Stimulated activated memory B cell treated with anti-CD40 and anti-IgM and Interleukin-4, amounts not matched to agents 10 μg/mL and 1 μg/mL and 100 μg/mL, for 72 hours (primary cell): ENCODE results near the gene COTL1.
A peak's percentile ranks its signal among the peaks of the same experiment; 100 is the strongest.
"Not testable (repeated sequence)": the region's sequence is repeated elsewhere in the genome, so short reads cannot be mapped to it uniquely, and the experiment has no call there.

ENCODE experiments used
- ATAC-seq: fragments of 150-1000 bp; cut with Tn5 transposase; 2 replicates; pipeline ENCODE4 v1.10.0; 2021
- H3K27ac Mint-ChIP-seq: one replicate; pipeline ENCODE4 v1.8.0; 2022; ENCODE audit warnings: mild to moderate bottlenecking, mixed read lengths
- H3K27me3 Mint-ChIP-seq: one replicate; pipeline ENCODE4 v1.8.0; 2022; ENCODE audit warnings: mixed read lengths
- H3K36me3 Mint-ChIP-seq: one replicate; pipeline ENCODE4 v1.8.0; 2022; ENCODE audit warnings: mixed read lengths
- H3K4me1 Mint-ChIP-seq: one replicate; pipeline ENCODE4 v1.8.0; 2022; ENCODE audit warnings: mixed read lengths
- H3K4me3 Mint-ChIP-seq: one replicate; pipeline ENCODE4 v1.8.0; 2022; ENCODE audit warnings: mild to moderate bottlenecking, moderate library complexity, mixed read lengths
- H3K9me3 Mint-ChIP-seq: one replicate; pipeline ENCODE4 v1.8.0; 2022; ENCODE audit warnings: mixed read lengths

The COTL1 gene

DNA sequence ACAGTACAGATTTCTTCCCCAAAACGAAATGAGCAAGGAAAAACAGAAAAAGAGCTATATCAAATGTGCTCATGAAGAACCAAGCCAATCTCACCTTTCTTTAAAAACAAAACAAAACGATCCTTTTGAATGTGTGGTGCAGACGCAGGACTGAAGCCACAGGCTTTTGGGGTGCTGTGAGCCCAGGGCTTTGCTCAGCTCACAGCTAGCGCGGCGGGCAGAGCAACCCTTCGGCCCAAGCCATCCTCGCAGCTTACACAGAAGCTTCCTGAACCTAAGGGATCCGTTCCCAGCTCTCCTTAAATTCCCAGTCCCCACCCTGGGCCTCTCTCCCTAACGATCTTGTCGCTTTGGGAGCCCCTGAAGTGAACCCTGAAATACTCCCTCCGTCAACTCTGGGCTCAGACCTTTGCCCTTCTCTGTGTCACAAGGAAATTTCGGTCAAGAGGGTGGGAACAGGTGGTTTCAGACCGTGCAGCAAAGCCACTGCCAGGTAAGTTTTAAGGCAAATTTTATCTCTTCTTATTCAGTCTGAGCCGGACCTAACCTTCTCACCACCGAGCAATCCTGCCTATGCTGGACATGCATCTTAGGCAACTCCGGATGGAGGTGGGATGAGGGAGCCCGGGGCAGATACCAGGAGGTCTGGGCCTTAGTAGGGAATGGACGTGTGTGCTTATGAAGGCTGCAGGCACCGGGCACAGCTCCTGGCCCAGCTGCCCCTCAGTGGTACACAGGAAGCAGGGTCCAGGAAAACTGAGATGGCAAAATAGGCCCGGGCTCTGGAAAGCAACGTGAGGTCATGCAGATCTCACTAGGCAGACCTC, 52.0 kb downstream of the COTL1 start:
- Mint-ChIP-seq H3K27me3 (no peaks in the 10 kb centered on the region), H3K9me3 (no peaks in the 10 kb centered on the region), H3K4me1 (peaks cover 78% of the 10 kb centered on the region), H3K4me3 (no peak overlapping the region), H3K27ac (peak overlapping the region; percentile 46), H3K36me3 (peaks cover 78% of the 10 kb centered on the region)
- no peak for ATAC-seq

DNA sequence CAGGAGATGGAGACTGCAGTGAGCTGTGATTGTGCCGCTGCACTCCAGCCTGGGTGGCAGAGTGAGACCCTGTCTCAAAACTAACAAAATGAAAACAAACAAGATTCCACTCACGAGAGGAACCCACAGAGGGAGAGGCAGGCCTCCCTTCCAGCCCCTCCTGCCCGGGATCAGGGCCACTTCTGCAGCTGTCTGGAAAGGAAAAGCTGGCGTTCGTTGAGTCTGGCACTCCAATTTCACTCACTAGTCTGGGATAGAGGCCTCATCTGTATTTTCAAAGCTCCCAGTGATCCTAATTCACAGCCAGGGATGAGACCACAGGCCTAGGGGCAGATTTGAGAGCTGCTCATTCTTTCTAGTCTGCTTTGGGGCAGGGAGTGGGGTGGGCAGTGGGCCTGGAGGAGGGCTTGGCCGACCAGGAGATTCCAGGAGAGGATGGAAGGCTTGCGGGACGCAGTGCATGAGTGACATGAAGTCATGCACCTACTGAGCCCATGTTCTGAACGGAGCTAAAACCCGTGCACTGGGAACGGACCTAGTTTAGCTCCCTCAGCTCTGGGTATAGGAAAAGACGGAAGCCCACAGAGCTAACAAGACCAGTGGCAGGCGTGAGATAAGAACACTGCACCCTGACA, 54.0 kb downstream of the COTL1 start:
- Mint-ChIP-seq H3K36me3 (peaks cover 64% of the 10 kb centered on the region), H3K4me1 (peaks cover 75% of the 10 kb centered on the region), H3K27me3 (no peaks in the 10 kb centered on the region)

DNA sequence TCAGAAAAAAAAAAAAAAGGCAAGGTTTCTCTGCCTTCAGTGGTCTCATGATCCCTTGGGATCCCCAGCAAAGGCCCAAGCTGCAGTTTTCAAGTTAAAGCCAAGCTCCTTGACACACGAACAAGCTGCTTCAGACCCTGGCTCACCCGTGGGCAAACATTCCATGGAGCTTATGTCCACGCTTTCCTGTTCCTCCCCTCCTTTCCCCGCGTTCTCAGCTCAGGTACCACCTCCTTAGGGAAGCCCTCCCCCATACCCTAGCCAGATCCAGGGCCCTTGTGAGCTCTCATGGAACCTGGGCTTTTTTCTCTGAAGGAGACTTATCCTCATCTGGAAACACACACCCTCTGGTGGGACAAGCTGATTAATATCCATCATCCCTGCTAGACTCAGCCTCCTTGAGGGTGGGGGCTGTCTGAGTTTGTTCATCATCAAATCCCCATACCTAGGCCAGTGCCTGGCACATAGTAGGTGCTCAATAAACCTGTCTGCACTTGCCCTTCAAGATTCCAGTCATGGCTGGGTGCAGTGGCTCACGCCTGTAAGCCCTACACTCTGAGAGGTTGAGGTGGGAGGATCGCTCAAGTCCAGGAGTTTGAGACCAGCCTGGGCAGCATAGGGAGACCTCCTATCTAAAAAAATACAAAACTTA, 54.7 kb downstream of the COTL1 start:
- Mint-ChIP-seq H3K4me3 (peak overlapping the region; percentile 5), H3K4me1 (peaks cover 70% of the 10 kb centered on the region), H3K27ac (peak overlapping the region; percentile 83), H3K9me3 (no peaks in the 10 kb centered on the region), H3K36me3 (peaks cover 59% of the 10 kb centered on the region), H3K27me3 (no peaks in the 10 kb centered on the region)
- no peak for ATAC-seq

More for the DNA sequence above, 54.0 kb downstream of the COTL1 start:
- peak overlapping the region; percentile 83 for H3K27ac Mint-ChIP-seq
- H3K4me3 Mint-ChIP-seq, result no peak overlapping the region
- no peak for ATAC-seq
- no peaks in the 10 kb centered on the region for H3K9me3 Mint-ChIP-seq

- ATAC-seq, result peak; percentile 93
- Mint-ChIP-seq H3K9me3 (no peaks in the 10 kb centered on the region), H3K4me1 (peaks cover 61% of the 10 kb centered on the region), H3K27me3 (no peaks in the 10 kb centered on the region), H3K27ac (peak overlapping the region; percentile 83), H3K4me3 (no peak overlapping the region), H3K36me3 (peaks cover 50% of the 10 kb centered on the region)
Measured at GRCh38 chr16:84562174-84562815, 55.6 kb downstream of the COTL1 start.

DNA sequence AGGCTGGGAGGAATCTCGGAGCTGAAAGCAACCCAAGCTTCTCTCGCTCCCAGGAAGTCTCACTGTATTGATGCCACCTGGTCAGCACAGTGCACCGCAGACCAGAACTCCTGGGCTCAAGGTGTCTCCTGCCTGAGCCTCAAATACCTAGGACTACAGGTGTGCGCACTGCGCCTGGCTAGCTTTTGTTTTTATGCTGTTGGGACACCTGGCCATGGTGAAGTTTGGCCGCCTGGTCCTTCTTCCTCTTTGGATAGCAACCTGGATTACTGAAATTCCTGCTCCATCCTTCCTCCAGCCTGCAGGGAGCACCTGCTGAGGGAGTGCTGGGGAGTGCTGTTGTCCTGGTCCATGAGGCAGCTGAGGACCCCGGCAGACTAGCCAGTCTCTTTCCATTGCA, 56.6 kb downstream of the COTL1 start:
- Mint-ChIP-seq H3K27me3 (no peaks in the 10 kb centered on the region), H3K4me3 (no peak overlapping the region), H3K36me3 (peaks cover 42% of the 10 kb centered on the region), H3K27ac (no peak overlapping the region), H3K9me3 (no peaks in the 10 kb centered on the region), H3K4me1 (peaks cover 53% of the 10 kb centered on the region)
- no peak for ATAC-seq

GRCh38 chr16:84560269-84560668, 57.6 kb downstream of the COTL1 start:
- Mint-ChIP-seq H3K36me3 (peaks cover 32% of the 10 kb centered on the region), H3K27me3 (no peaks in the 10 kb centered on the region), H3K27ac (peak overlapping the region; percentile 51), H3K9me3 (no peaks in the 10 kb centered on the region), H3K4me3 (no peak overlapping the region), H3K4me1 (peaks cover 43% of the 10 kb centered on the region)
- ATAC-seq, result no peak

GRCh38 chr16:84559311-84559932, 58.5 kb downstream of the COTL1 start:
- peak overlapping the region; percentile 51 for H3K27ac Mint-ChIP-seq
- H3K36me3 Mint-ChIP-seq, result peaks cover 24% of the 10 kb centered on the region
- no peaks in the 10 kb centered on the region for H3K27me3 Mint-ChIP-seq
- ATAC-seq, result no peak
- H3K4me1 Mint-ChIP-seq, result peaks cover 42% of the 10 kb centered on the region
- H3K4me3 Mint-ChIP-seq, result no peak overlapping the region
- H3K9me3 Mint-ChIP-seq, result no peaks in the 10 kb centered on the region

DNA sequence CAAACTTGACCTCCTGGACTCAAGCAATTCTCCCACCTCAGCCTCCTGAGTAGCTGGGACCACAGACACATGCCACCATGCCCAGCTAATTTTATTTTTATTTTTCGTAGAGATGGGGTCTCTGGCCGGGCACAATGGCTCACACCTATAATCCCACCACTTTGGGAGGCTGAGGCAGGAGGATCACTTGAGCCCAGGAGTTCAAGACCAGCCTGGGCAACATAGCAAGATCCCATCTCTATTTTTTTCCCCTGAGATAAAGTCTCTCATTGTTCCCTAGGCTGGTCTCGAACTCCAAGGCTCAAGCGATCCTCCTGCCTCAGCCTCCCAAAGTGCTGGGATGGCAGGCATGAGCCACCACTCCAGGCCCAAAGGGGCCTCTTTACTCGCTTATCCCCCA, 59.0 kb downstream of the COTL1 start:
- Mint-ChIP-seq H3K36me3 (peaks cover 19% of the 10 kb centered on the region), H3K27ac (peak overlapping the region; percentile 51), H3K4me1 (peaks cover 40% of the 10 kb centered on the region)
- not testable (repeated sequence) for ATAC-seq, H3K27me3 Mint-ChIP-seq, H3K9me3 Mint-ChIP-seq, H3K4me3 Mint-ChIP-seq

DNA sequence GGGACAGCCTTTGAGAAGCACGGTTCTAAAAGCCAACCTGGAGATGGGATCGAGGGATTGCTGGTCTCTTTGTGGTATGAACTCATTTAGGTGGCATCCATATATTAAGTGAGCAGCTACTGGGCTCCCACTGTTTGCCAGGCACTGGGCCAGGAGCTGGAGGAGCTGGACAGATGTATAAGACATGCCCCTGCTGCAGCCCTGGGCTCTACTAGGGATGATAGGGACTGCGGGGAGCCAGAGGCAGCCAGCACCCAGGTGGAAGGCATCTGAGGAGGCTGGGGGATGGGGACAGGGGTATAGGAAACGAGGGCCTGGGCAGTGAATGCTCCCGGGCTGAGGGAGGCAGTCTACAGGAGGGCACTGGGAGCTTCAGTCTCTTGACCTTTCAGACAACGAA, 60.4 kb downstream of the COTL1 start:
- Mint-ChIP-seq H3K4me1 (peaks cover 26% of the 10 kb centered on the region), H3K27ac (peak overlapping the region; percentile 22), H3K27me3 (no peaks in the 10 kb centered on the region), H3K4me3 (no peak overlapping the region), H3K9me3 (no peaks in the 10 kb centered on the region), H3K36me3 (peaks cover 7% of the 10 kb centered on the region)
- ATAC-seq, result no peak

GRCh38 chr16:84557059-84557458, 60.8 kb downstream of the COTL1 start:
- H3K9me3 Mint-ChIP-seq, result no peaks in the 10 kb centered on the region
- peaks cover 5% of the 10 kb centered on the region for H3K36me3 Mint-ChIP-seq
- no peak for ATAC-seq
- no peaks in the 10 kb centered on the region for H3K27me3 Mint-ChIP-seq
- no peak overlapping the region for H3K4me3 Mint-ChIP-seq
- peaks cover 26% of the 10 kb centered on the region for H3K4me1 Mint-ChIP-seq
- no peak overlapping the region for H3K27ac Mint-ChIP-seq

DNA sequence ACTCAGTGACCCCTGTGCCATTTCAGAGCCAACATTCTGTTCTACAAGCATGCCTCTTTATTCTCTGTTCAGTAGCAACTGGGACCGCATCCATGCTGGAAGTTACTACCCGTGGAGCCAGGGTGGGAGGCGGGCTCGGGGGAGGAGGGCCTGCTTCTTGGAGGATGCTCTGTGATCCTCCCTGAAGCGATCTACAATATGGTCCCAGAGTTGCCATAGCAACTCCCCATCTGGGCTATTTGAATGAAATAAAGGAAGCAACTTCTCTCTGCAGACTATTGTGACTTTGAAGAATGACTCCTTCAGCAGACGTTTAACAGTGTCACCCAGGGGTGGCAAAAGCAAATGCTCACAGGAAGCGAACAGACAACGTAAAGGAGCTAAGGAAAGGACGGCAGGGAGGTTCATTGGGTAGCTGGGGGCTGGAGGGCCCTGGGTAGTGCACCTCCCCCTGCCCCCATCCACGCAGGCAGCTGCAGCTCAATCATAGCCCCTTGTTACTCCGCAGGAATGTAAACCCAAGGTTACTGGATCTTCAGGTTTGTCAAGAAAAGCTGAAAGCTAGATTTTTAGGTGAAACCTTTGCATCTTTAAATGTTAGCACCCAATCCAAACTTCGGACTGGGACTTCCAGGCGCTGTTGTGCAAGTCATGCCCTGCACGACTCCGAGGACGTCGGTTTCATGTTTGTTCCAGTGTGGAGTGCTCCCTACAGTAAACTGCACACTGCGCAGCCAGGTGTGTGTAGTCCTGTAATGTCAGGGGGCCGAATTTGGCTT, 62.3 kb downstream of the COTL1 start:
- H3K4me1 Mint-ChIP-seq, result peaks cover 23% of the 10 kb centered on the region
- no peak overlapping the region for H3K27ac Mint-ChIP-seq
- no peak for ATAC-seq
- H3K36me3 Mint-ChIP-seq, result peaks cover 5% of the 10 kb centered on the region
- no peaks in the 10 kb centered on the region for H3K27me3 Mint-ChIP-seq
- no peaks in the 10 kb centered on the region for H3K9me3 Mint-ChIP-seq
- H3K4me3 Mint-ChIP-seq, result no peak overlapping the region

DNA sequence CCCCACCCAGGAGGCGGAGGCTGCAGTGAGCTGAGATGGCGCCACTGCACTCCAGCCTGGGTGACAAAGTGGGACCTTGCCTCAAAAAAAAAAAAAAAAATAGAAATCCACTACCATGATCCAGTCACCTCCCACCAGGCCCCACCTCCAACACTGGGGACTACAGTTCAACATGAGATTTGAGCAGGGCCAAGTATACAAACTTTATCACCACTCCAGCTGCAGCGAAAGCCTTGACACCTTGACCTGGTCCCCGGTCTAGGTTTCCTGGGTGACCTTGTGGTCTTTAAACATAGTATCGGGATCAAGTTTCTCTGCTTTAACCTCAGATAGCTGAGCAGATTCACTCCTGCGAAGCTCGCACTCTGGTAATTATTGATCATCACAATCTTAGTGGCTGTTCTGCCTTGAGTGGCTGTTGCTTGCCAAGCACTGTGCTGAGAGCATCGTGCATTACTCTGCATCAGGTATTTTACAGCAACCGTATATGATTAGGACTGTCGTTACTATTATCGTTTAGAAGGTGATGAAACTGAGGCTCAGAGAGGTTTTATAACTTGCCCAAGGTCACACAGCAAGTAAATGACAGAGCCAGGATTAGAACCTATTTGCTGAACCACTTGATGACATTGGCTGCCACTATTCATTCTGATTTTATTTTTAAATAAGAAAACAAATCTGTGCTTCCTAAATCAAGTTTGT, 63.1 kb downstream of the COTL1 start:
- Mint-ChIP-seq H3K27me3 (no peaks in the 10 kb centered on the region), H3K27ac (no peak overlapping the region), H3K36me3 (no peaks in the 10 kb centered on the region), H3K4me1 (peaks cover 14% of the 10 kb centered on the region), H3K9me3 (no peaks in the 10 kb centered on the region), H3K4me3 (no peak overlapping the region)
- ATAC-seq, result no peak

- peaks cover 8% of the 10 kb centered on the region for H3K4me1 Mint-ChIP-seq
- no peak overlapping the region for H3K4me3 Mint-ChIP-seq
- H3K27ac Mint-ChIP-seq, result peak overlapping the region; percentile 31
- no peaks in the 10 kb centered on the region for H3K36me3 Mint-ChIP-seq
- H3K27me3 Mint-ChIP-seq, result no peaks in the 10 kb centered on the region
- no peaks in the 10 kb centered on the region for H3K9me3 Mint-ChIP-seq
- no peak for ATAC-seq
Measured at GRCh38 chr16:84553873-84554399, 63.9 kb downstream of the COTL1 start.

DNA sequence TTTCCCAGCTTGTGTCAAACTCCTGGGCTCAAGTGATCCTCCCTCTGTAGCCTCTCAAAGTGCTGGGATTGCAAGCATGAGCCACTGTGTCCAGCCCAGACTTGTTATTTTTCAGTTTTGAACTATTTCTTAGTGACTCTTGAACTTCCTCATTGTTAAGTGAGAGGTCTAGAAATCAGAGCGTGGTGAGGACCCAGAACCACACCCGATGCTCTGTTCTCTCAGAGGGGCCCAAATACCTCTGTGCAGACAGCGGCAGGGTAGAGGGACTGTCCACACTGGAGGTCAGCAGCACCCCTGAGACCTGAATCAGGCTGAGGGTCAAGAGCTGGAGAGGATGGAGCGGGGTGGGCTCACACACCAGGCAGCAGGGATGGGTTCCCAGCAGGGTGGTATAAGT, 65.7 kb downstream of the COTL1 start:
- peak; percentile 20 for ATAC-seq
- Mint-ChIP-seq H3K27ac (peak overlapping the region; percentile 9), H3K9me3 (no peaks in the 10 kb centered on the region), H3K27me3 (no peaks in the 10 kb centered on the region), H3K4me3 (no peak overlapping the region), H3K4me1 (peaks cover 8% of the 10 kb centered on the region), H3K36me3 (no peaks in the 10 kb centered on the region)
